Spleen (tissue), 7 donors: ENCODE data around the gene RBL1.
"Not testable (repeated sequence)": the region's sequence is repeated elsewhere in the genome, so short reads cannot be mapped to it uniquely, and the experiment has no call there.

ENCODE experiments used
- POLR2A ChIP-seq, 3 donors: fragments of 450-650 bp; IDR thresholded peaks; one replicate each; pipeline ENCODE4 v1.5.1; 2017; ENCODE audit warnings: antibody characterized with exemption in 3 of 3, mild to moderate bottlenecking in 1 of 3
- POLR2AphosphoS5 ChIP-seq, 3 donors: sonication (generic); formaldehyde crosslinking; IDR thresholded peaks; one replicate each; pipeline ENCODE4 v1.5.1; 2017; ENCODE audit warnings: antibody characterized with exemption in 3 of 3
- TF ChIP-seq, protein P1 (sequence below), 11 experiments: fragments of 200-600 bp in 7 of 11; fragments of 450-650 bp in 4 of 11; sonication (generic) in 4 of 11; IDR thresholded peaks in 8 of 11; conservative IDR thresholded peaks in 3 of 11; 1 replicate in 7 of 11; 2 replicates in 4 of 11; pipeline versions ENCODE4 v1.4.0 to v1.8.0; 2016 to 2021; ENCODE audit warnings: antibody characterized with exemption in 11 of 11, inconsistent platforms in 4 of 11, mild to moderate bottlenecking in 1 of 11
- donor health status: DM: no; HTN: no; CAD: no; lungs with moderate emphysema.
- donor health status: DM: no; HTN: no; CAD: no.
- donor health status: DM: no; HTN: no; CAD: no.

GRCh38 chr20:37000171-37000570 lies 95.6 kb downstream of the RBL1 start:
- TF ChIP-seq POLR2AphosphoS5, POLR2A (IDR thresholded peaks at IDR 0.05): not testable (repeated sequence)
- TF ChIP-seq, protein P1, sequence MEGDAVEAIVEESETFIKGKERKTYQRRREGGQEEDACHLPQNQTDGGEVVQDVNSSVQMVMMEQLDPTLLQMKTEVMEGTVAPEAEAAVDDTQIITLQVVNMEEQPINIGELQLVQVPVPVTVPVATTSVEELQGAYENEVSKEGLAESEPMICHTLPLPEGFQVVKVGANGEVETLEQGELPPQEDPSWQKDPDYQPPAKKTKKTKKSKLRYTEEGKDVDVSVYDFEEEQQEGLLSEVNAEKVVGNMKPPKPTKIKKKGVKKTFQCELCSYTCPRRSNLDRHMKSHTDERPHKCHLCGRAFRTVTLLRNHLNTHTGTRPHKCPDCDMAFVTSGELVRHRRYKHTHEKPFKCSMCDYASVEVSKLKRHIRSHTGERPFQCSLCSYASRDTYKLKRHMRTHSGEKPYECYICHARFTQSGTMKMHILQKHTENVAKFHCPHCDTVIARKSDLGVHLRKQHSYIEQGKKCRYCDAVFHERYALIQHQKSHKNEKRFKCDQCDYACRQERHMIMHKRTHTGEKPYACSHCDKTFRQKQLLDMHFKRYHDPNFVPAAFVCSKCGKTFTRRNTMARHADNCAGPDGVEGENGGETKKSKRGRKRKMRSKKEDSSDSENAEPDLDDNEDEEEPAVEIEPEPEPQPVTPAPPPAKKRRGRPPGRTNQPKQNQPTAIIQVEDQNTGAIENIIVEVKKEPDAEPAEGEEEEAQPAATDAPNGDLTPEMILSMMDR (IDR thresholded peaks at IDR 0.05 in 8 of 11, conservative IDR thresholded peaks at IDR 0.05 in 3 of 11), result not testable (repeated sequence)
